ENCODE measurements around the gene LMBRD1. TPM values are rescaled to one million over a fixed set of nuclear protein-coding genes. Genes with fewer than 3 reads are reported as not detected.

LMBRD1 gene
- total and polyA plus RNA-seq, 12 donors: 35.6 to 63.8 (median 46.5) TPM

DNA sequence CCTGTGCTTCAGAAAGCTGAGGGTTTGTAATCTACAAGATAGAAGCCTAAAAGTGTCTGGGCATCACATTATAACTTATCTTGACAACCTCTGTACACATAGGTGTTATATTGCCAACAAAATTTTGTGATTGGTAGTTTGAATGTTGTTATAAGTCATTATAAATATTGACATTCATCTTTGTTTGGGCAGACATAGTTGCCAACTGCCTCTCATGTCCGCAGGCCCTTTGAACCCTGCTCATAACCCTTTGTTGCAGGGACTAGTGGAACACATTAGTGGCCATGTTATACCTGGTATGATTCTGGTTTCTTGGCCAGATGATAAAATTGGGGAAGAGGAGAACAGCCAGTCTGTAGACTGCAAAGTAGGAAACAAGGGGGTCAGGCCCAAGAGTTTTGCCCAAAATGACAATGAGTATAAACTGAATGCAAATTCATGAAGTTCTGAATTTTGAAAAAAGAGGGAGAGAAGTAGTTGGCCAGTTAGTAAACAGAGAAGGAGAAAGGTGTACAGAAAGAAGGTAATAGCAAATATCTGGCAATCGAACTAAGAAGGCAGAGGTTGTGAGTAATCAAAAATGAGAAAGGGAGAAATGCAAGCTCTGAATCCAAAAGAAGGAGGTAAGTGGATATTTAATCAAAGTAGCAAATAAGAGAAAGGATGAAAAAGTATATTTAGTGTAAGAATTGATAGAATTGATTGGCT, 21.6 kb upstream of the LMBRD1 start:
- no peak overlapping the region for H3K27ac ChIP-seq
- no peaks in the 10 kb centered on the region for H3K9me3 ChIP-seq
- intact Hi-C loops (cut with DNase I): no loop called here
- ATAC-seq (no peak), DNase-seq (no peak)
- no peak overlapping the region for H3K4me3 ChIP-seq
- H3K36me3 ChIP-seq: no peaks in the 10 kb centered on the region
- H3K4me1 ChIP-seq: peaks cover 0 to 28% (median 0%) of the 10 kb centered on the region in 9 donors
- TF ChIP-seq, protein P1, sequence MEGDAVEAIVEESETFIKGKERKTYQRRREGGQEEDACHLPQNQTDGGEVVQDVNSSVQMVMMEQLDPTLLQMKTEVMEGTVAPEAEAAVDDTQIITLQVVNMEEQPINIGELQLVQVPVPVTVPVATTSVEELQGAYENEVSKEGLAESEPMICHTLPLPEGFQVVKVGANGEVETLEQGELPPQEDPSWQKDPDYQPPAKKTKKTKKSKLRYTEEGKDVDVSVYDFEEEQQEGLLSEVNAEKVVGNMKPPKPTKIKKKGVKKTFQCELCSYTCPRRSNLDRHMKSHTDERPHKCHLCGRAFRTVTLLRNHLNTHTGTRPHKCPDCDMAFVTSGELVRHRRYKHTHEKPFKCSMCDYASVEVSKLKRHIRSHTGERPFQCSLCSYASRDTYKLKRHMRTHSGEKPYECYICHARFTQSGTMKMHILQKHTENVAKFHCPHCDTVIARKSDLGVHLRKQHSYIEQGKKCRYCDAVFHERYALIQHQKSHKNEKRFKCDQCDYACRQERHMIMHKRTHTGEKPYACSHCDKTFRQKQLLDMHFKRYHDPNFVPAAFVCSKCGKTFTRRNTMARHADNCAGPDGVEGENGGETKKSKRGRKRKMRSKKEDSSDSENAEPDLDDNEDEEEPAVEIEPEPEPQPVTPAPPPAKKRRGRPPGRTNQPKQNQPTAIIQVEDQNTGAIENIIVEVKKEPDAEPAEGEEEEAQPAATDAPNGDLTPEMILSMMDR (IDR thresholded peaks at IDR 0.05): no peak
- H3K27me3 ChIP-seq: no peaks in the 10 kb centered on the region
- whole genome bisulfite sequencing, 2 donors: 96% methylated on average over 2 of the region's 2 CpGs

- intact Hi-C loops (cut with DNase I): no loop called here
- no peaks in the 10 kb centered on the region for H3K27me3 ChIP-seq
- no peak overlapping the region for H3K4me3 ChIP-seq
- peaks cover 0 to 36% (median 0%) of the 10 kb centered on the region in 9 donors for H3K4me1 ChIP-seq
- no peaks in the 10 kb centered on the region for H3K36me3 ChIP-seq
- no peaks in the 10 kb centered on the region for H3K9me3 ChIP-seq
- ATAC-seq (no peak), DNase-seq (no peak)
- TF ChIP-seq, protein P1 (IDR thresholded peaks at IDR 0.05): no peak
- no peak overlapping the region for H3K27ac ChIP-seq
Observed at GRCh38 chr6:69817358-69817757, 20.5 kb upstream of the LMBRD1 start.

- DNase-seq (no peak), ATAC-seq (no peak)
- H3K27ac ChIP-seq: peak overlapping the region in 1 of 10 donors; percentile 58
- intact Hi-C loops (cut with DNase I): no loop called here
- WGBS, 2 donors: 60 to 65% methylated on average over 3 of the region's 3 CpGs
- H3K27me3 ChIP-seq: no peaks in the 10 kb centered on the region
- H3K9me3 ChIP-seq: no peaks in the 10 kb centered on the region
- peaks cover 0 to 36% (median 0%) of the 10 kb centered on the region in 9 donors for H3K4me1 ChIP-seq
- TF ChIP-seq, protein P1 (IDR thresholded peaks at IDR 0.05): no peak
- no peaks in the 10 kb centered on the region for H3K36me3 ChIP-seq
- H3K4me3 ChIP-seq: no peak overlapping the region
Observed at GRCh38 chr6:69816569-69816968, 19.8 kb upstream of the LMBRD1 start.

GRCh38 chr6:69816026-69816425, 19.2 kb upstream of the LMBRD1 start:
- peak overlapping the region in 1 of 10 donors; percentile 58 for H3K27ac ChIP-seq
- 98 to 100% methylated on average over 1 of the region's 1 CpG for WGBS, 2 donors
- no peaks in the 10 kb centered on the region for H3K27me3 ChIP-seq
- no peak for DNase-seq
- TF ChIP-seq, protein P1 (IDR thresholded peaks at IDR 0.05): no peak
- intact Hi-C loops (cut with DNase I): no loop called here
- H3K4me3 ChIP-seq: no peak overlapping the region
- no peak for ATAC-seq
- H3K36me3 ChIP-seq: no peaks in the 10 kb centered on the region
- H3K4me1 ChIP-seq: peaks cover 0 to 36% (median 0%) of the 10 kb centered on the region in 9 donors
- no peaks in the 10 kb centered on the region for H3K9me3 ChIP-seq

Measured in heart right ventricle (tissue), 16 donors.